ENCODE data around the gene GDI2. TPM values are rescaled to one million over a fixed set of nuclear protein-coding genes. Genes with fewer than 3 reads are reported as not detected.

The GDI2 gene
- polyA plus RNA-seq, 1 donor (not counting 4 experiments of a cell fraction or from before 2014, with no cell fraction given), result 293 TPM

GRCh38 chr10:5719546-5719945 lies 93.7 kb downstream of the GDI2 start:
- Histone ChIP-seq H3K36me3 (ENCODE audit: control insufficient read depth in 2 of 2, extremely low read depth in 1 of 2, insufficient read depth in 2 of 2, low read length in 2 of 2) (peaks cover 0 to 4% of the 10 kb centered on the region in 2 experiments), H3K4me1 (ENCODE audit: control insufficient read depth, extremely low read depth, insufficient read depth, low read length) (peaks cover 12% of the 10 kb centered on the region), H3K79me2 (ENCODE audit: control insufficient read depth, insufficient read depth, low read length) (peaks cover 30% of the 10 kb centered on the region), H4K20me1 (ENCODE audit: control insufficient read depth, extremely low read depth, insufficient read depth, low read length) (no peaks in the 10 kb centered on the region), H3K9me3 (ENCODE audit: control insufficient read depth, low read depth, low read length) (no peaks in the 10 kb centered on the region), H3K27me3 (ENCODE audit: control insufficient read depth, extremely low read depth, insufficient read depth, low read length) (no peaks in the 10 kb centered on the region), H3K4me2 (ENCODE audit: control insufficient read depth, extremely low read depth, insufficient read depth, low read depth, low read length) (no peak overlapping the region), H2AFZ (ENCODE audit: control insufficient read depth, low read length) (no peak overlapping the region), H3K9ac (ENCODE audit: control insufficient read depth, extremely low read depth, insufficient read depth, low read length) (no peak overlapping the region), H3K27ac (ENCODE audit: control insufficient read depth, insufficient read depth, low read length) (peak overlapping the region; percentile 65), H3K4me3 (ENCODE audit: control insufficient read depth in 2 of 3, extremely low read depth in 1 of 3, insufficient read depth in 2 of 3, low read depth in 1 of 3, low read length in 3 of 3) (no peak overlapping the region), H3K9me1 (ENCODE audit: control insufficient read depth, extremely low read depth, insufficient read depth, low read length) (no peaks in the 10 kb centered on the region)
- FAIRE-seq, result no peak
- TF ChIP-seq CTCF (optimal IDR thresholded peaks at IDR 0.05 in 1 of 3, IDR thresholded peaks at IDR 0.05 in 1 of 3, conservative IDR thresholded peaks at IDR 0.05 in 1 of 3; ENCODE audit: extremely low read depth in 1 of 3, insufficient read depth in 2 of 3, low read length in 3 of 3), result no peak
- no peak for TF ChIP-seq EZH2 (IDR thresholded peaks at IDR 0.05; ENCODE audit: low read length)
- no peak for DNase-seq (ENCODE audit: low read depth, low spot score)
- dilution Hi-C loops (cut with MboI; ENCODE audit: extremely low pct_ligation_motif_present, low sequenced_read_pairs), result no loop called here

Other genes starting within 250 kb of the GDI2 start
- 6.4 to 8.4 TPM (median 8.1 TPM) in 3 replicates for gene ASB13, start 146.8 kb downstream of the GDI2 start, polyA plus RNA-seq
- gene TASOR2, start 128.6 kb downstream of the GDI2 start, polyA plus RNA-seq, result 34.9 to 40.4 TPM (median 35.0 TPM) in 3 replicates
- gene ANKRD16, start 76.5 kb upstream of the GDI2 start, polyA plus RNA-seq, result 5.4 to 6.2 TPM (median 6.0 TPM) in 3 replicates
- 55.9 to 70.0 TPM (median 61.8 TPM) in 3 replicates for gene FBH1, start 76.8 kb upstream of the GDI2 start, polyA plus RNA-seq
- gene IL15RA, start 164.1 kb upstream of the GDI2 start, polyA plus RNA-seq, result 3.1 to 4.9 TPM (median 3.8 TPM) in 3 replicates
- gene IL2RA, start 248.9 kb upstream of the GDI2 start, polyA plus RNA-seq, result not detected in 3 replicates

Data from keratinocyte (primary cell).